ENCODE measurements around the gene NES. TPM values are rescaled to one million over a fixed set of nuclear protein-coding genes. Genes with fewer than 3 reads are reported as not detected.

Gene NES
- total and polyA plus RNA-seq, 2 experiments from 2014 or later, result 25.0 to 95.9 TPM

DNA sequence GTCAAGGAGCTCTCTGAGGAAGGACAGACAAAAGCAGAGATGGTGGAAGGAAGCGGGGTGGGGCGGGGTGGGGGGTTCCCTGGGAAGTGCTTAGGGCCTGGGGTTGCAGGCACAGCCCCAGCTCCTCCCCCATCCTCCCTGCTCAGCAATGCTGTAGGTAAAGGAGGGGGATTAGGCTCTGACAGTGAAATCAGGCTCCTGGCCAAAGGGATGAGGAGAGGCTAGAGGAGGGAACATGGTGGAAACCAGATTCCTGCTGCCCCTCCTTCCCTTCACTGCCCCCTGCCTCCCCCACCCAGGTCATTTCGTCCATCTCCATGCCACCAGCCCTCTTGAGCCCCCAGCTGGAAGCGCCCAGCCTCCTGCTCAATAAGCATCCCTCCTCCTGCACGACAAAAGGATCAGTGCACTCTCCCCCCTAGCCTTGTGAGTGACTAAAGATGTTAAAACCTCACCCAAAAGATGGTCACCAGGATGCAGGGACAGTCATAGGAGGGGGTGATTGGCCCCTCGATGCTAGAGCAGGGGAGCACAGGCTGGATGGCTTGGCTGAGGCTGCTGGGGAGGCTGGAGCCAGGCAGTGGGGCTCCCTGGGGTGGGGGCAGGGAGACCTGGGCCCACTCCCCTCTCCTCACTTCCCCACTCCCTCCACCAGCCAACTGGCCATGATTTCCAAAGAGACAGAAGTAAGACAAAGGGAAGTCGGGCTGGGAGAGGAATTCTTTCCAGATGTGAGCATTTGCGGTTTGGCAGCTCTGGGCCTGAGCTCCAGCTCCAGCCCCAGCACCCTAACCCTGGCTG is 30.4 kb upstream of the NES start:
- Histone ChIP-seq H3K27ac (ENCODE audit: low read depth) (peak overlapping the region; percentile 98), H3K4me3 (peak overlapping the region; percentile 67), H3K4me2 (peak overlapping the region; percentile 92), H2AFZ (no peak overlapping the region), H3K4me1 (ENCODE audit: insufficient read depth) (peaks cover 75% of the 10 kb centered on the region), H3K9me2 (ENCODE audit: insufficient read depth) (no peaks in the 10 kb centered on the region), H3K27me3 (ENCODE audit: insufficient read depth) (peaks cover 30% of the 10 kb centered on the region), H4K20me1 (replicated peaks; ENCODE audit: insufficient read depth) (no peaks in the 10 kb centered on the region; the same call in 1 of the 2 replicates), H3K79me2 (replicated peaks; ENCODE audit: insufficient read depth) (peaks cover 13% of the 10 kb centered on the region), H3F3A (replicated peaks; ENCODE audit: low read depth) (peaks cover 33% of the 10 kb centered on the region), H3K36me3 (ENCODE audit: insufficient read depth) (no peaks in the 10 kb centered on the region)
- Mint-ChIP-seq H3K36me3 (ENCODE audit: low read depth) (peaks cover 5% of the 10 kb centered on the region; the same call in 2 of the 3 replicates), H3K27ac (peak overlapping the region; percentile 97), H3K4me3 (peak overlapping the region; percentile 83), H3K4me1 (peaks cover 72% of the 10 kb centered on the region), H3K9me3 (no peaks in the 10 kb centered on the region), H3K27me3 (ENCODE audit: insufficient read depth, low read depth, poor library complexity) (peaks cover 28% of the 10 kb centered on the region)
- peak; percentile 78 for DNase-seq (ENCODE audit: low spot score)
- TF ChIP-seq, protein P1, sequence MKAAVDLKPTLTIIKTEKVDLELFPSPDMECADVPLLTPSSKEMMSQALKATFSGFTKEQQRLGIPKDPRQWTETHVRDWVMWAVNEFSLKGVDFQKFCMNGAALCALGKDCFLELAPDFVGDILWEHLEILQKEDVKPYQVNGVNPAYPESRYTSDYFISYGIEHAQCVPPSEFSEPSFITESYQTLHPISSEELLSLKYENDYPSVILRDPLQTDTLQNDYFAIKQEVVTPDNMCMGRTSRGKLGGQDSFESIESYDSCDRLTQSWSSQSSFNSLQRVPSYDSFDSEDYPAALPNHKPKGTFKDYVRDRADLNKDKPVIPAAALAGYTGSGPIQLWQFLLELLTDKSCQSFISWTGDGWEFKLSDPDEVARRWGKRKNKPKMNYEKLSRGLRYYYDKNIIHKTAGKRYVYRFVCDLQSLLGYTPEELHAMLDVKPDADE (IDR thresholded peaks at IDR 0.05), result peak; percentile 15; the same call in 1 of the 2 replicates
- no peak for TF ChIP-seq JUNB (IDR thresholded peaks at IDR 0.05; ENCODE audit: unreplicated experiment)
- ATAC-seq, result peak; percentile 11

DNA sequence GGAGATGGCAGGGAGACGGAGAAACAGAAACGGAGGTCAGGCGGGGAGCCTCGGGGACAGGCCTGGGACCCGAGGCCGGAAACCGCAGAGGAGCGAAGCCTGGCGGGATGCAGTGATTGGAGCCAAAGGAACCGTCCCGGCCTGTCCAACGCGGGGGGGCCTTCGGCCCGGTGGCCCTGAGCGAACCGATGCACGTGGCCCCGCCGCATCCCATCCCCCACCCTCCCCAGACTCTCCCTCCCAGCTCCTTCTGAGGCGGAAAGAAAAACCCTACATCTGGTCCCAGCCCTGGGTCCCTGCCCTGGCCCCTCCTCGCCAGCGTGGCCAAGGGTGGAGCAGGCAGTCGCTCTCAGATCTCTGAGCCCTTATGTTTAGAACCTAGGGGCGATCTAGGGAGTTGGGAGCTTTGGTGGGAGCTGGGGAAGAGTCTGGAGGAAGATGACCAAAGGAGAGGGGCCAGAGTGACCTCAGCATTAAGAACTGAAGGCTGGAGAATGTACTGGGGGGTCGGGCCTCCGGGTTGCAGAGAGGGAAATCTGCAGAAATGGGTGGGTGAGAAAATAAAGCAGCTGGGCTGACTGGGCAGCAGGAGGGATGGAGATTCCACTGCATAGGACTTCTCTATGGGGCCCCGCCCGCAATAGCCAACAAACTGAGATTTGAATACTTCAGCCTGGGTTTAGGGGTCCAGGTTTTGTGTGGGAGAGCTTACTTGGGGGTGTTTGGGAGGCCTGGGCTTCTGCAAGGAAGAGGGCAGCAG is 29.6 kb upstream of the NES start:
- peak; percentile 9 for ATAC-seq
- peaks cover 33% of the 10 kb centered on the region for H3F3A ChIP-seq (replicated peaks; ENCODE audit: low read depth)
- peaks cover 30% of the 10 kb centered on the region for H3K27me3 ChIP-seq (ENCODE audit: insufficient read depth)
- H3K9me2 ChIP-seq (ENCODE audit: insufficient read depth), result no peaks in the 10 kb centered on the region
- H3K4me2 ChIP-seq, result peak overlapping the region; percentile 92
- H4K20me1 ChIP-seq (replicated peaks; ENCODE audit: insufficient read depth), result no peaks in the 10 kb centered on the region; the same call in 1 of the 2 replicates
- H3K36me3 Mint-ChIP-seq (ENCODE audit: low read depth), result peaks cover 5% of the 10 kb centered on the region; the same call in 2 of the 3 replicates
- H3K9me3 Mint-ChIP-seq, result no peaks in the 10 kb centered on the region
- H3K79me2 ChIP-seq (replicated peaks; ENCODE audit: insufficient read depth), result peaks cover 13% of the 10 kb centered on the region
- peak overlapping the region; percentile 97 for H3K27ac Mint-ChIP-seq
- H3K4me3 Mint-ChIP-seq, result peak overlapping the region; percentile 83
- H3K4me1 ChIP-seq (ENCODE audit: insufficient read depth), result peaks cover 67% of the 10 kb centered on the region
- peak overlapping the region; percentile 67 for H3K4me3 ChIP-seq
- H3K27ac ChIP-seq (ENCODE audit: low read depth), result peak overlapping the region; percentile 98
- peak; percentile 81 for DNase-seq (ENCODE audit: low spot score)
- TF ChIP-seq, protein P2, sequence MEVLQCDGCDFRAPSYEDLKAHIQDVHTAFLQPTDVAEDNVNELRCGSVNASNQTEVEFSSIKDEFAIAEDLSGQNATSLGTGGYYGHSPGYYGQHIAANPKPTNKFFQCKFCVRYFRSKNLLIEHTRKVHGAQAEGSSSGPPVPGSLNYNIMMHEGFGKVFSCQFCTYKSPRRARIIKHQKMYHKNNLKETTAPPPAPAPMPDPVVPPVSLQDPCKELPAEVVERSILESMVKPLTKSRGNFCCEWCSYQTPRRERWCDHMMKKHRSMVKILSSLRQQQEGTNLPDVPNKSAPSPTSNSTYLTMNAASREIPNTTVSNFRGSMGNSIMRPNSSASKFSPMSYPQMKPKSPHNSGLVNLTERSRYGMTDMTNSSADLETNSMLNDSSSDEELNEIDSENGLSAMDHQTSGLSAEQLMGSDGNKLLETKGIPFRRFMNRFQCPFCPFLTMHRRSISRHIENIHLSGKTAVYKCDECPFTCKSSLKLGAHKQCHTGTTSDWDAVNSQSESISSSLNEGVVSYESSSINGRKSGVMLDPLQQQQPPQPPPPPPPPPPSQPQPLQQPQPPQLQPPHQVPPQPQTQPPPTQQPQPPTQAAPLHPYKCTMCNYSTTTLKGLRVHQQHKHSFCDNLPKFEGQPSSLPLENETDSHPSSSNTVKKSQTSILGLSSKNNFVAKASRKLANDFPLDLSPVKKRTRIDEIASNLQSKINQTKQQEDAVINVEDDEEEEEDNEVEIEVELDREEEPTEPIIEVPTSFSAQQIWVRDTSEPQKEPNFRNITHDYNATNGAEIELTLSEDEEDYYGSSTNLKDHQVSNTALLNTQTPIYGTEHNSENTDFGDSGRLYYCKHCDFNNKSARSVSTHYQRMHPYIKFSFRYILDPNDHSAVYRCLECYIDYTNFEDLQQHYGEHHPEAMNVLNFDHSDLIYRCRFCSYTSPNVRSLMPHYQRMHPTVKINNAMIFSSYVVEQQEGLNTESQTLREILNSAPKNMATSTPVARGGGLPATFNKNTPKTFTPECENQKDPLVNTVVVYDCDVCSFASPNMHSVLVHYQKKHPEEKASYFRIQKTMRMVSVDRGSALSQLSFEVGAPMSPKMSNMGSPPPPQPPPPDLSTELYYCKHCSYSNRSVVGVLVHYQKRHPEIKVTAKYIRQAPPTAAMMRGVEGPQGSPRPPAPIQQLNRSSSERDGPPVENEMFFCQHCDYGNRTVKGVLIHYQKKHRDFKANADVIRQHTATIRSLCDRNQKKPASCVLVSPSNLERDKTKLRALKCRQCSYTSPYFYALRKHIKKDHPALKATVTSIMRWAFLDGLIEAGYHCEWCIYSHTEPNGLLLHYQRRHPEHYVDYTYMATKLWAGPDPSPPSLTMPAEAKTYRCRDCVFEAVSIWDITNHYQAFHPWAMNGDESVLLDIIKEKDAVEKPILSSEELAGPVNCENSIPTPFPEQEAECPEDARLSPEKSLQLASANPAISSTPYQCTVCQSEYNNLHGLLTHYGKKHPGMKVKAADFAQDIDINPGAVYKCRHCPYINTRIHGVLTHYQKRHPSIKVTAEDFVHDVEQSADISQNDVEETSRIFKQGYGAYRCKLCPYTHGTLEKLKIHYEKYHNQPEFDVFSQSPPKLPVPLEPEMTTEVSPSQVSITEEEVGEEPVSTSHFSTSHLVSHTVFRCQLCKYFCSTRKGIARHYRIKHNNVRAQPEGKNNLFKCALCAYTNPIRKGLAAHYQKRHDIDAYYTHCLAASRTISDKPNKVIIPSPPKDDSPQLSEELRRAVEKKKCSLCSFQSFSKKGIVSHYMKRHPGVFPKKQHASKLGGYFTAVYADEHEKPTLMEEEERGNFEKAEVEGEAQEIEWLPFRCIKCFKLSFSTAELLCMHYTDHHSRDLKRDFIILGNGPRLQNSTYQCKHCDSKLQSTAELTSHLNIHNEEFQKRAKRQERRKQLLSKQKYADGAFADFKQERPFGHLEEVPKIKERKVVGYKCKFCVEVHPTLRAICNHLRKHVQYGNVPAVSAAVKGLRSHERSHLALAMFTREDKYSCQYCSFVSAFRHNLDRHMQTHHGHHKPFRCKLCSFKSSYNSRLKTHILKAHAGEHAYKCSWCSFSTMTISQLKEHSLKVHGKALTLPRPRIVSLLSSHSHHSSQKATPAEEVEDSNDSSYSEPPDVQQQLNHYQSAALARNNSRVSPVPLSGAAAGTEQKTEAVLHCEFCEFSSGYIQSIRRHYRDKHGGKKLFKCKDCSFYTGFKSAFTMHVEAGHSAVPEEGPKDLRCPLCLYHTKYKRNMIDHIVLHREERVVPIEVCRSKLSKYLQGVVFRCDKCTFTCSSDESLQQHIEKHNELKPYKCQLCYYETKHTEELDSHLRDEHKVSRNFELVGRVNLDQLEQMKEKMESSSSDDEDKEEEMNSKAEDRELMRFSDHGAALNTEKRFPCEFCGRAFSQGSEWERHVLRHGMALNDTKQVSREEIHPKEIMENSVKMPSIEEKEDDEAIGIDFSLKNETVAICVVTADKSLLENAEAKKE (CRISPR knock-in tag; IDR thresholded peaks at IDR 0.05), result no peak
- TF ChIP-seq POLR2AphosphoS5 (IDR thresholded peaks at IDR 0.05; ENCODE audit: low read depth) (no peak), EZH2 (IDR thresholded peaks at IDR 0.05; ENCODE audit: low read depth, unreplicated experiment) (no peak), EZH2phosphoT487 (IDR thresholded peaks at IDR 0.05; ENCODE audit: unreplicated experiment) (no peak), JUNB (IDR thresholded peaks at IDR 0.05; ENCODE audit: unreplicated experiment) (no peak)
- peaks cover 26% of the 10 kb centered on the region for H3K27me3 Mint-ChIP-seq (ENCODE audit: insufficient read depth, low read depth, poor library complexity)
- H3K4me1 Mint-ChIP-seq, result peaks cover 66% of the 10 kb centered on the region
- H3K36me3 ChIP-seq (ENCODE audit: insufficient read depth), result no peaks in the 10 kb centered on the region
- peak overlapping the region; percentile 87 for H2AFZ ChIP-seq
